Activated T-cell treated with anti-CD3 and anti-CD28 coated beads, Interleukin-2, amount 50 U/mL, for 4 hours (primary cell): Measurements from ENCODE around the gene ZBTB20. TPM values are rescaled to one million over a fixed set of nuclear protein-coding genes. Genes with fewer than 3 reads are reported as not detected.
"Not testable (repeated sequence)": the region's sequence is repeated elsewhere in the genome, so short reads cannot be mapped to it uniquely, and the experiment has no call there.

ENCODE experiments used
- ATAC-seq, 2 donors: fragments of 200-7000 bp; cut with Tn5 transposase; one replicate each; pipeline ENCODE4 v1.10.0; 2021
- DNase-seq: peaks from one replicate; pipeline ENCODE4 v3.0.0-alpha.2; 2020
- H3K27me3 Mint-ChIP-seq: one replicate; pipeline ENCODE4 v1.8.0; 2021; ENCODE audit warnings: low read depth, mixed read lengths
- H3K36me3 Mint-ChIP-seq: one replicate; pipeline ENCODE4 v1.8.0; 2022; ENCODE audit warnings: mixed read lengths; ENCODE audit not compliant: insufficient read depth
- H3K4me1 Mint-ChIP-seq: one replicate; pipeline ENCODE4 v1.8.0; 2021; ENCODE audit warnings: low read depth, mixed read lengths
- H3K4me3 Mint-ChIP-seq: one replicate; pipeline ENCODE4 v1.8.0; 2021; ENCODE audit warnings: mild to moderate bottlenecking, moderate library complexity, mixed read lengths
- H3K9me3 Mint-ChIP-seq: one replicate; pipeline ENCODE4 v1.8.0; 2021; ENCODE audit warnings: mixed read lengths
- total RNA-seq, 3 donors: library from RNA; stranded (reverse); gene quantifications; one replicate each; pipeline ENCODE4 v1.2.1, GENCODE V29; 2021

ZBTB20 gene
- total RNA-seq, 3 donors from 2014 or later, result 0.91 to 2.8 (median 1.8) TPM

GRCh38 chr3:114834175-114834940 is 312.7 kb downstream of the ZBTB20 start:
- ATAC-seq (no peak), DNase-seq (no peak)
- no peaks in the 10 kb centered on the region for H3K4me1 Mint-ChIP-seq
- no peaks in the 10 kb centered on the region for H3K27me3 Mint-ChIP-seq
- peaks cover 8% of the 10 kb centered on the region for H3K36me3 Mint-ChIP-seq
- no peak overlapping the region for H3K4me3 Mint-ChIP-seq
- H3K9me3 Mint-ChIP-seq, result no peaks in the 10 kb centered on the region

GRCh38 chr3:114831861-114832260 is 315.2 kb downstream of the ZBTB20 start:
- ATAC-seq, result no peak
- no peaks in the 10 kb centered on the region for H3K9me3 Mint-ChIP-seq

GRCh38 chr3:114830652-114831051 is 316.4 kb downstream of the ZBTB20 start:
- ATAC-seq, result no peak
- H3K27me3 Mint-ChIP-seq, result no peaks in the 10 kb centered on the region
- H3K4me3 Mint-ChIP-seq, result no peak overlapping the region

More at GRCh38 chr3:114831861-114832260, 315.2 kb downstream of the ZBTB20 start:
- H3K27me3 Mint-ChIP-seq, result no peaks in the 10 kb centered on the region
- no peak overlapping the region for H3K4me3 Mint-ChIP-seq
- no peaks in the 10 kb centered on the region for H3K4me1 Mint-ChIP-seq
- peaks cover under 1% of the 10 kb centered on the region for H3K36me3 Mint-ChIP-seq
- no peak for DNase-seq

GRCh38 chr3:114829783-114830182 is 317.3 kb downstream of the ZBTB20 start:
- Mint-ChIP-seq H3K27me3 (no peaks in the 10 kb centered on the region), H3K4me1 (no peaks in the 10 kb centered on the region), H3K4me3 (no peak overlapping the region), H3K9me3 (no peaks in the 10 kb centered on the region), H3K36me3 (no peaks in the 10 kb centered on the region)
- DNase-seq (no peak), ATAC-seq (no peak)

More at GRCh38 chr3:114830652-114831051, 316.4 kb downstream of the ZBTB20 start:
- Mint-ChIP-seq H3K4me1 (no peaks in the 10 kb centered on the region), H3K36me3 (no peaks in the 10 kb centered on the region), H3K9me3 (no peaks in the 10 kb centered on the region)
- no peak for DNase-seq

- Mint-ChIP-seq H3K4me1 (no peaks in the 10 kb centered on the region), H3K9me3 (no peaks in the 10 kb centered on the region), H3K27me3 (no peaks in the 10 kb centered on the region), H3K36me3 (no peaks in the 10 kb centered on the region), H3K4me3 (no peak overlapping the region)
- ATAC-seq (peak; percentile 46 to 60), DNase-seq (no peak)
Measured at GRCh38 chr3:114827495-114827894, 319.6 kb downstream of the ZBTB20 start.

- Mint-ChIP-seq H3K4me1 (no peaks in the 10 kb centered on the region), H3K4me3 (no peak overlapping the region), H3K27me3 (no peaks in the 10 kb centered on the region), H3K9me3 (no peaks in the 10 kb centered on the region), H3K36me3 (no peaks in the 10 kb centered on the region)
- no peak for DNase-seq
- ATAC-seq, result no peak
Measured at GRCh38 chr3:114824014-114824413, 323.1 kb downstream of the ZBTB20 start.

GRCh38 chr3:114823061-114823460 is 324.0 kb downstream of the ZBTB20 start:
- no peak for ATAC-seq
- Mint-ChIP-seq H3K36me3 (no peaks in the 10 kb centered on the region), H3K9me3 (no peaks in the 10 kb centered on the region), H3K4me1 (no peaks in the 10 kb centered on the region), H3K27me3 (no peaks in the 10 kb centered on the region), H3K4me3 (no peak overlapping the region)
- DNase-seq, result no peak

- peaks cover 4% of the 10 kb centered on the region for H3K36me3 Mint-ChIP-seq
- no peak for DNase-seq
- no peaks in the 10 kb centered on the region for H3K9me3 Mint-ChIP-seq
- peaks cover 5% of the 10 kb centered on the region for H3K4me1 Mint-ChIP-seq
- H3K27me3 Mint-ChIP-seq, result no peaks in the 10 kb centered on the region
- no peak overlapping the region for H3K4me3 Mint-ChIP-seq
- no peak for ATAC-seq
Measured at GRCh38 chr3:114816052-114816451, 331.0 kb downstream of the ZBTB20 start.

GRCh38 chr3:114812541-114813238 is 334.4 kb downstream of the ZBTB20 start:
- peaks cover 13% of the 10 kb centered on the region for H3K36me3 Mint-ChIP-seq
- ATAC-seq, H3K27me3 Mint-ChIP-seq, DNase-seq, H3K9me3 Mint-ChIP-seq, H3K4me3 Mint-ChIP-seq: not testable (repeated sequence)
- peaks cover 19% of the 10 kb centered on the region for H3K4me1 Mint-ChIP-seq

GRCh38 chr3:114809668-114810413 is 337.2 kb downstream of the ZBTB20 start:
- peak overlapping the region; percentile 11 for H3K4me3 Mint-ChIP-seq
- ATAC-seq, result peak; percentile 53 to 85
- H3K4me1 Mint-ChIP-seq, result peaks cover 16% of the 10 kb centered on the region
- DNase-seq, result no peak
- H3K36me3 Mint-ChIP-seq, result peaks cover 15% of the 10 kb centered on the region
- H3K27me3 Mint-ChIP-seq, result no peaks in the 10 kb centered on the region
- H3K9me3 Mint-ChIP-seq, result no peaks in the 10 kb centered on the region

GRCh38 chr3:114804099-114804498 is 343.0 kb downstream of the ZBTB20 start:
- Mint-ChIP-seq H3K4me1 (peaks cover 7% of the 10 kb centered on the region), H3K36me3 (peaks cover 14% of the 10 kb centered on the region), H3K9me3 (no peaks in the 10 kb centered on the region), H3K4me3 (no peak overlapping the region), H3K27me3 (no peaks in the 10 kb centered on the region)
- ATAC-seq (no peak), DNase-seq (no peak)

GRCh38 chr3:114803042-114803695 is 343.9 kb downstream of the ZBTB20 start:
- Mint-ChIP-seq H3K4me1 (peaks cover 7% of the 10 kb centered on the region), H3K9me3 (no peaks in the 10 kb centered on the region), H3K36me3 (peaks cover 13% of the 10 kb centered on the region), H3K4me3 (no peak overlapping the region), H3K27me3 (no peaks in the 10 kb centered on the region)
- ATAC-seq, result no peak
- DNase-seq, result no peak

GRCh38 chr3:114800272-114801031 is 346.6 kb downstream of the ZBTB20 start:
- H3K4me1 Mint-ChIP-seq, result peaks cover 9% of the 10 kb centered on the region
- ATAC-seq (no peak), DNase-seq (no peak)
- peaks cover 18% of the 10 kb centered on the region for H3K36me3 Mint-ChIP-seq
- H3K9me3 Mint-ChIP-seq, result no peaks in the 10 kb centered on the region
- H3K4me3 Mint-ChIP-seq, result no peak overlapping the region
- no peaks in the 10 kb centered on the region for H3K27me3 Mint-ChIP-seq
